Measurements from ENCODE around the gene ATP9A. TPM values are rescaled to one million over a fixed set of nuclear protein-coding genes. Genes with fewer than 3 reads are reported as not detected.

ATP9A gene
- total RNA-seq, 1 donor from 2014 or later = 39.7 TPM

Other genes starting within 250 kb of the ATP9A start
- 4.8 and 8.8 TPM in 2 replicates for gene NFATC2, start 225.7 kb downstream of the ATP9A start, total RNA-seq
- under 0.01 and 0.14 TPM in 2 replicates for gene SALL4, start 34.1 kb upstream of the ATP9A start, total RNA-seq